HTERT RPE-1 (cell line): Measurements from ENCODE around the gene SHLD1.
"Not testable (repeated sequence)": the region's sequence is repeated elsewhere in the genome, so short reads cannot be mapped to it uniquely, and the experiment has no call there.

Experiments used
- in situ Hi-C: fragments of 300-500 bp; cut with MboI; formaldehyde crosslinking; loops from 4 replicates; pipeline ENCODE4 v1.14.3; 2020; ENCODE audit warnings: low sequenced_read_pairs

SHLD1 gene

DNA sequence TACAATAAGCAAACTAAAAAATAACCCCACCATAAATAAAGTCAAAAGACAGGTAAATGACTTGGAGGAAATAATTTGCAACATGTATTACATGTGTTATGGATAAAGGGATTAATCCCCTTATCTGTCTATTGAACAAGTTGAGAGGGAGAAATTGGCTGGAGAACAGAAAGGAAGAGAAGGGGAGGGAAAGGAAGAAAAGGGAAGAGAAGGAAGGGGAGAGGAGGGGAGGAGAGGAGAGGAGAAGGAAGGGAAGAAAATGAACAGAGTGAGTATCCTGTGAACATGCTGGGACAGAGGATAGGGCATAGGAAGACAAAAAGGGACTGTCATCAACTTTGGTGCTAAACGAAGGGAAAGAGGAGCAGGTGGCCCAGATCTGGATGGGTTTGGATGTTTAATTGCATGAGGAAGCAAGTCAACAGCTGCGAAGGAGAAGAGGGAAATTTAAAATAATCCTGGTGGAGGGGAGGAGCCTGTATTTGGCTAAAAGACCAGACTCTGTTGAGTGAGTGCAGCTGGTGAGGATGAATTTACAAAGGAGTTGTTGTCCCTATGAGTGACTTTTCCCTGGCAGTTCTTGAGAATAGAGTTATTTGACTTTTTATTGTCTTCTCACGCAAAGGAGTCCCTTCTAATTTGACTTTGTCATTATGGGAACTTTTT, 14.2 kb upstream of the SHLD1 start:
- in situ Hi-C loops: no loop called here

DNA sequence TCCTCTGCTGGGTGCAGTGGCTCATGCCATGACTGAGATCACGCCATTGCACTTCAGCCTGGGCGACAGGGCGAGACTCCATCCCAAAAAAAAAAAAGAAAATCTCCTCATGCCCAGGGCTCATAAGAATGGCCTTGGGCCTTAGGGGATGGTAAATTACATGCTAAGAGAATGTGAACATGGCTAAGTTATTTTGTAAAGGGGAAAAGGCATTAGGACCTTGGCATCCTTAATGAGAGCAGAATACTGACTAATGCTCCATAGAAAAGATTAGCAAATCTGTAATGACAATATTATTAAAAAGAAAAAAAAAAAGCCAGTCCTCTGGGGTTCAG, 12.6 kb upstream of the SHLD1 start:
- in situ Hi-C loops: no loop called here

DNA sequence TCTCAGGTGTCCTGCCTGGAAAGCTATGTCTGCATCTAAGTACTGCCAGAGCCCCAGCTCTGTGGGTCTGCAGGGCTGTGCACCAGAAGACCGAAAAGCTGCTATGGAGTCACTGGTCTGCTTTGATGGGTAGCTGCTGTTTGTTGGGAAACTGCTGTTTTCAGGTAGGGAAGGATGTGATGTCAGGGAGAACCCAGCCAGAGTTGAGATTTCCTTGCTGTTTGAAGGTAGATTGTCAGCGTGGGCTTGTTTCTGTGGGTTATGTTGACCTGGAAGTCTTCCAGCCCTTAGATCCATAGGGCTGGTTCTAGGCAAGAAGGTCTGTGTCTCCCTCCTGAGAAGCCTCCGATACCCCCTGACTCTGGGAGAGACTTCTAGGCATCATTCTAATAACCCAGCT, 12.2 kb upstream of the SHLD1 start:
- in situ Hi-C loops: no loop called here

DNA sequence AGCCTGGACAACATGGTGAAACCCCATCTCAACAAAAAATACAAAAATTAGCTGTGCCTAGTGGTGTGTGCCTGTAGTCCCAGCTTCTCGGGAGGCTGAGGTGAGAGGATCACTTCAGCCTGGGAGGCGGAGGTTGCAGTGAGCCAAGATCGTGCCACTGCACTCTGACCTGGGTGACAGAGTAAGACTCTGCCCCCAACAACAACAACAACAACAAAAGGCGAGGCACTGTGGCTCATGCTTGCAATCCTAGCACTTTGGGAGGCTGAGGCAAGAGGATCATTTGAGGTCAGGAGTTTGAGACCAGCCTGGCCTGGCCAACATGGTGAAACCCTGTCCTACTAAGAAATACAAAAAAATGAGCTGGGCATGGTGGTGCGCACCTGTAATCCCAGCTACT, 9.6 kb upstream of the SHLD1 start:
- in situ Hi-C loops: not testable (repeated sequence)

DNA sequence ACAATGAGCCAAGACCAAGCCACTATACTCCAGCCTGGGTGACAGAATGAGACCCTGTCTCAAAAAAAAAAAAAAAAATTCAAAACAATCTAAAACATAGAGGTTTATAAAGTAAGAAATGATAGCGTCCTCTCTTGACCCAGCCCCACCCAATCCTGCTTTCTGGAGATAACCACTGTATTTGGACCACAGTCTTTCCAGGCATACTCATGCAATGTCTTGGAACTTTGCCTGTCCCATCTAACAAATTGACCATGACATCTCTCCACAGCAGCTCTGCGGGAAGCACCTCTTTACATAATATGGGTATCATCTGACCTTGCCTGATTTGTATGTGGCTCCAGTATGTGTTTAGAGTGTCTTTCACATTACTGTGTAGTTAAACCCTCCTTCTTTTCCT, 9.1 kb upstream of the SHLD1 start:
- in situ Hi-C loops: no loop called here

DNA sequence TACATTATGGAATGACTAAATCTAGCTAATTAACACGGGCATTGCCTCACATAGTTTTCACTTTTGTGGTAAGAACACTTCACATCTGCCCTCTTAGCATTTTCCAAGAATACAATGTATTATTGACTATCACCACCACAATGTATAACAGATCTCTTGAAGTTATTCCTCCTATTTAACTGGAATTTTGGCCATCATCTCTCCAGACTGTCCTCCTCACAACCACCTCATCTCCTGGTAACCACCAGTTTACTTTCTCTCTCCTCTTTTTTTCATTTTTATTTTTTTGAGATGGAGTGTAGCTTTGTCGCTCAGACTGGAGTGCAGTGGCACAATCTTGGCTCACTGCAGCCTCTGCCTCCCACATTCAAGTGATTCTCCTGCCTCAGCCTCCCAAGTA, 8.2 kb upstream of the SHLD1 start:
- in situ Hi-C loops: no loop called here

DNA sequence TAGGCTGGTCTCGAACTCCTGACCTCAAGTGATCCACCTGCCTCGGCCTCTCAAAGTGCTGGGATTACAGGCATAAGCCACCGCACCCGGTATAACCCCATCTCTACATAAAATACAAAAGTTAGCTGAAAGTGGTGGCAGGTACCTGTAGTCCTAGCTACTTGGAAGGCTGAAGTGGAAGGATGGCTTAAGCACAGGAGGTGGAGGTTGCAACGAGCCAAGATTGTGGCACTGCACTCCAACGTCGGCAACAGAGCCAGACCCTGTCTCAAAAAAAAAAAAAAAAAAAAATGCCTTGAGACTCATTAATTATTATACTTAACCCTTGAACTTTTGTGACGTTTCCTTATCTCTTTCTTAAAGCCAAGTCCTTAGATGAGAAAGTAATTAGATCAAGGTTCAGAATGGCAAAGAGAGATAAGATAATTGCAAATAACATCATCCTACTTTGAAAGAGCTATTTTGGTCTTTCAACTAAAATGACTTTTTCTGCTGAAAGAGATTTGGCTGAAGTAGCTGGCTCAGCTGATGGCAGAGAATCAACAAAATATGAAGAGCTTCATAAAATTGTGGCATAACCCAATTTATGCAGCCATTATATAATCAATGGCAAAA, 4.7 kb upstream of the SHLD1 start:
- in situ Hi-C loops: no loop called here

DNA sequence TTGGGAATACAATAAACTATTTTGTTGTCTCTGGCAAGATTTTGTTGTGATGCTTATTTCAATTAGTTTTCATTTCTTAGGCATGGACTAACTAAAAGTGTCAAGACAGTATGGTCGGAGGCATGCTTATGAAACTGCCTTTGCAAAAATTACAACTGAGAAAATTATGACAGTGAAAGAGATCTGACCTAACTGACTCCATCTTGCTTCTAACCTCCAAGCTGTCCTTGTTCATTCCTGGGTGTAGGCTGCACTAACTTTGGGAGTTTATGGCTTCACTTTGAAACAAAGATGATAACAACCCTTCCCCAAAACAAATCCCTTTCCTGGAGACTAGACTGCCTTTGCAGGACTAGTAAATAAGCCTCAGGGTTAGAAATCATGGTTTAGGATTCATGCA, 4.1 kb upstream of the SHLD1 start:
- in situ Hi-C loops: no loop called here

DNA sequence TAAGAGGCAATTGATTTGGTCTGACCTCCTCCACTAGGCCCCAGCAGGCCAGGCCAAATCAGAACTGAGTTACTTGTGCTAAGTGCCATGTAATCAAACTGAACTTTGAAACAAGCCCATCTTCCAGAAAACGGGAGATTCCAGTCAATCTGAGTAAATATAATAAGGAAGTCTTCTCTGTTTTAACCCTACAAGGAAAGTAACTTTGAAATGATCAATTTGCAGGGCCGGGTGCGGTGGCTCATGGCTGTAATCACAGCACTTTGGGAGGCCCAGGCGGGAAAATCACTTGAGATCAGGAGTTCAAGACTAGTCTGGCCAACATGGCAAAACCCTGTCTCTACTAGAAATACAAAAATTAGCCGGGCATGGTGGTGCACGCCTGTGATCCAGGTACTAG, 2.0 kb upstream of the SHLD1 start:
- in situ Hi-C loops: no loop called here

DNA sequence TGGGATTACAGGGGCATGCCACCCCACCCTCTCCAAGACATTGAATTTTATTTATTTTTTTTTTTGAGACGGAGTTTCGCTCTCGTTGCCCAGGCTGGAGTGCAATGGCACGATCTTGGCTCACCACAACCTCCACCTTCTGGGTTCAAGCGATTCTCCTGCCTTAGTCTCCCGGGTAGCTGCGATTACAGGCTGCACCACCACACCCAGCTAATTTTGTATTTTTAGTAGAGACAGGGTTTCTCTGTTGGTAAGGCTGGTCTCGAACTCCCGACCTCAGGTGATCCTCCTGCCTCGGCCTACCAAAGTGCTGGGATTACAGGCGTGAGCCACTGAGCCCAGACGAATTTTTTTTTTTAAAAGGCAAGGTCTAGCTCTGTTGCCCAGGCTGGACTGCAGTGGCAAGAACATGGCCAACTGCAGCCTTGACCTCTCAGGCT, 669 bp upstream of the SHLD1 start:
- in situ Hi-C loops: not testable (repeated sequence)

DNA sequence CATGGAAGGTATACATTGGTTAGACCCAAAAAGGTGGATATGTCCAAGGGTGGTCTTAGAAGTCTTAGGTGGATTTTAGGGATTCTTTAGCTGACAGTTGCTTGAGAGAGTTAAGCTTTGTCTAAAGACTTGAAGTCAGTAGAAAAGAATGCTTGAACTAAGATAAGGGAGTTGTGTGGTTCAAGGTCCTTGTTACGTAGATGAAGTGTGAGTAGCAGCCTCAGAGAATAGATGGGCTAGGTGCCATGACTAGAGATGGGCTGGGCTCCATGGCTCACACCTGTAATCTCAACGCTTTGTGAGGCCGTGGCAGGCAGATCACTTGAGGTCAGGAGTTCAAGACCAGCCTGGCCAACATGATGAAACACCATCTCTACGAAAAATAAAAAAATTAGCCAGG, 1.7 kb downstream of the SHLD1 start:
- in situ Hi-C loops: no loop called here

DNA sequence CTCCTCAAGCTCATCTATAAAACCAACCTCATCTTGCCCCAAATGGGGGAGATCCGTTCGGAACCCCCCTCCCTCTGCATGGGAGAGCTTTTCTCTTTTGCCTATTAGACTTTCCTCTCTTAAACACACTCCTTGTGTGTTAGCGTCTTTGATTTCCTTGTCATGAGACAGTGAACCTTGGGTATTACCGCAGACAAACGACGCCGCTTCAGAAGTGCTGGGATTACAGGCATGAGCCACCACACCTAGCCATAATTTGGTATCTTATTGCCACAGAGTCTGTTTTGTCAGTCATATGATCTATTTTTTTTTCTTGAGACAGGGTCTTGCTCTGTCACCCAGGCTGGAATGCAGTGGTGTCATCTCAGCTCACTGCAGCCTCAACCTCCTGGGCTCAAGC, 3.6 kb downstream of the SHLD1 start:
- in situ Hi-C loops: no loop called here

DNA sequence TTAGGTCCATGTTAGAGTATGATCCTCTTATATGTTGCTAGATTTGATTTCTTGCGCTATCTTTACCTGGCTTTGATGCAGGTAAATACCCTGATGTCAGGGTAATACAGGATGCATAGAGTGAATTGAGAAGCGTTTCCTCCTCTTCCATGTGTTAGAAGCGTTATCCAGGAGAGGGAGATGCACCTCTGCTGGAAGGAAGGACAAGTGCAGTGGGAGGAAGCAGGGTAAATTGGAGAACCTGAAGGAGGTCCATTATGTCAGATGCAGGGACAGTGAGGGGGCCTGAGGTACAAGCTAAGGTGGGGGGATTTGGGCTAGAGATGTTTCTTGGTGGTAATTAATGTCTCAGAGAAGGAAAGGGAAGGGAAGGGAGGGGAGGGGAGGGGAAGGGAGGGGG, 7.7 kb downstream of the SHLD1 start:
- in situ Hi-C loops: no loop called here

DNA sequence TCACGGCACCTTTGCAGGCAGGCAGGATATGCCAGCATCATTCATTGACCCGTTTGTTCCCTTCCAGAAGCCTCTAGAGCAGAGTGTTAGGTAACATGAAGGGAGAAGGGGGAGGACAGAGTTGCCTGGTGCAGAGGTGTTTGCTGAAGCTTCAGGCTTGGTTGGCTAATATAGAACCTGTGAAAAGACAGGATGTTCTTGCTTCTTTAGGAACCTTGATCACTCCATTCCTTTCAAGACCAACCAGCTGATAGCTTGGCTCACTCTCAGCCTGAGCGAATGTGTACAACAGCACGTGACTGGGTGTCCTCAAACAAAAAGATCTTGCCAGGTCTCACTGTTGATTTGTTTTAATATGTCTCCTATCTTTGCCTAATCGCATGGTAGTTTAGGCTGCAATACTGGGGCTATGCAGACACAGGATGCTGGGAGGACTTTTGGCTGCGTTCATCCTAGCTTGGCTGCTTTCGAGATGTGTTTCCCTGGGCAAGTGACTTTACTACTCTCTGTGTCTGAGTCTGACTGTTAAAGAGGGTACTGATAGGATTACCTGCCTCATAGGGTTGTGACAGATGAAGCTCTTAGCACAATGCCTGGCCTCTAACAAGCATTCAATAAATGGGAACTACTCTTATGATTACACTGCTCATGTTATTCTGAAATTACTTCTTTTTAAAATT, 16.0 kb downstream of the SHLD1 start:
- in situ Hi-C loops: no loop called here

DNA sequence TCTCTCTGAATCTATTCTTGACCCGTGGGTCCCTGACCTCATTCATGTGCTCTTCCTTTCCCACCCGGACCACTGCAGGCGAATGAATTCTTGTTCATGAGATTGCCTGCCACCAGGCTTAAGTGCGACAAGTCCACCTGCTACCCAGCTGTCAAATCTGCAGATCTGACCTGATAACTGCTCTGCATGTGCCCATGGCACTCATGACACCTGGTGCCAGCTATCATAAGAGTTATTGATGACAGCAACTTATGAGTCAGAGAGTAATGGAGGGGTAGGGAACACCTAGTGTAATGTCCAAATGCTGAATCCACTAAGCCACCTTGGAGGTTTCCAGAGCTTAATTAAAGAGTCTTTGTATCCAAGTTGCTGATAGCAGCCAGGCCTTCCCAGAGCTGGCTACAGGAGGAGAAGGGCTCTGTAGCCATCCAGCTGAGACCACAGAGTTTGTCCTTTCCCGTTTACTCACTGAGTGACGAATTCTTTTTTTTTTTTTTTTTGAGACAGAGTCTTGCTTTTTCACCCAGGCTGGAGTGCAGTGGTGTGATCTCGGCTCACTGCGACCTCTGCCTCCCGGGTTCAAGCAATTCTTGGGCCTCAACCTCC, 17.4 kb downstream of the SHLD1 start:
- in situ Hi-C loops: no loop called here

DNA sequence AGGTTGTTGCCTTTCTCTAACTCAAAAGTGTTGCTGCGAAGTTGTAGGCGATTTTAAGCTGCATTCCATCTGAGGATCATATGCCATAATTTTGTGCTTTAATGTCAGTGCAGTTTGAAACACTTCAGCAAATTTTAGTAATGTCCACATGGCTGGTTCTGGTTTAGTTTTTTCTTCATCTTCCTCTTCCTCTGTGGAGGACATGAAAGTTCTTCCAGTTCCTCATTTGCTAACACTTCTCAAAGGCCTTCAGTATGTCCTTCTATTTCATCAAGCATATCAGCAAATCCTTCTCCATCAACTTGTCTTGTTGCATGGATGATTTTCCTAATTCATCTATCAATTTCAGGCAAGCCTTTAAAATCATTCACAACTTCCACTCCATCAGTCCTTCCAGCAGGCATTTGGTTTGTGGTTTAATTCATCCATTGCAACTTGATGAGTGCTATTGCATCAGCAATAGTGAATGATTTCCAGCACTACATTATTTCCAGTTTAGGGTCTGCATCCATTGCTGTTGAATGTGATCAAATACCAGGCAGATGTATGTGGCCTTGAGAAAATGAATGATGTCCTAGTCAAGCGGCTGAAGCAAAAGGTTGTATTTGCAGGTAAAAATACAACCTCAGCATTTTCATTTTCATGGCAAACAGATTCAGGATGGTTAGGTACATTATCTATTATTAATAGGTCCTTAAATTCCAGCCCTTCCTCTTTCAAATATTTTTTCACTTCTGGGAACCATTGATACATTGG, 20.2 kb downstream of the SHLD1 start:
- in situ Hi-C loops: no loop called here

DNA sequence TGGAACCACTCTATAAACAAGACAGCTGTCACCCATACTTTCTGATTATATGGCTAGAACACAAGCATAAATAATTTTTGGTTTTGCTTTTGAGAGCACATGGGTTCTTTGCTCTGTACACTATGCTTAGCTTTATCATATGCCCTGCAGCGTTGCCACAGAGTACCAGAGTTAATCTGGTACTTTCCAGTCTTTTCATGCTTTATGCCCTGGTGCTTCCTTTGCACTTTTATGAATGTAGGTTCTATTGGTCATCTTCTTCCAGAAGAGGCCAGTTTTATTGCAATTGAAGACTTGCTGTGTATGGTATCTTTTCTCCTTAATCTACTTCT, 20.8 kb downstream of the SHLD1 start:
- in situ Hi-C loops: no loop called here

DNA sequence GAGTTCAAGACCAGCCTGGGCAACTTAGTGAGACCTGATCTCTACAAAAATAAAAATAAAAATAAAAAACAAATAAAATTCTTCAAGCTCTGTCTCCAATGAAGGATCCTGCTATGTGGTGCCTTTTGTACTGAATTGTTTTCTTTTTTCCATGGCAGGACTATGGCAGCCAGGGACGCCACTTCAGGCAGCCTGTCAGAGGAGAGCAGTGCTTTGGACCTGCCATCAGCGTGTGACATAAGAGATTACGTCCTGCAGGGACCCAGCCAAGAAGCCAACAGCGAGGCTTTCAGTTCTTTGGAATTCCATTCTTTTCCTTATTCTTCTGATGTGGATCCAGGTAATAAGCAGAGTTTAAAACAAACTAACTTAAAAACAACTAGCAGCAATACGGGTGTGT, 22.5 kb downstream of the SHLD1 start:
- in situ Hi-C loops: no loop called here

DNA sequence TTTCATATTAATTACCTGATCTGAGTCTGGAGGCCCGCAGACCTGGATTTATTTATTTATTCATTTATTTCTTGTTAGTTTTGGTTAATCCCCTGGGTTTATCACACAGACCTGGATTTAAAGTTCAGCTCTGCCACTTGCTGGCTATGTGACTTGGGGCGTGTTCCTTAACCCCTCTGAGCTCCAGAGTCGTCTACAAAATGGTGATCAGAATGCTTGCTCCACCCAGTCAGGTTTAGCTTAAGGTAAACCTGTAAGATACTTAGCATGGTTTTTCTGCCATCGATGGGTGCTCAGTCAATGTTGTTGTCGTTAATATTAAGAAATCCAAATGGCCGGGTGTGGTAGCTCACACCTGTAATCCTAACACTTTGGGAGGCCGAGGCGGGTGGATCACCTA, 23.4 kb downstream of the SHLD1 start:
- in situ Hi-C loops: no loop called here

DNA sequence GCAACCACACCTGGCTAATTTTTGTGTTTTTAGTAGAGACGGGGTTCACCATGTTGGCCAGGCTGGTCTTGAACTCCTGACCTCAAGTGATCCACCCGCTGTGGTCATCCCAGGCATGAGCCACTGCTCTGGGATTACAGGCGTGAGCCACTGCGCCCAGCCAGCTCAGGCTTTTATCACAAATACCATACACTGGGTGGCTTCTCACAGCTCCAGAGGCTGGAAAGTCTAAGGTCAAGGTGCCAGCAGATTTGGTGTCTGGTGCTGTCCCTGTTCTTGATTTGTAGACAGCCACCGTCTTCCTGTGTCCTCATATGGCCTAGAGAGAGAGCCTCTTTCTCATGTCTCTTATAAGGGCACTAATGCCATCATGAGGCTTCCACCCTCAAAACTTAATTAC, 25.9 kb downstream of the SHLD1 start:
- in situ Hi-C loops: no loop called here

DNA sequence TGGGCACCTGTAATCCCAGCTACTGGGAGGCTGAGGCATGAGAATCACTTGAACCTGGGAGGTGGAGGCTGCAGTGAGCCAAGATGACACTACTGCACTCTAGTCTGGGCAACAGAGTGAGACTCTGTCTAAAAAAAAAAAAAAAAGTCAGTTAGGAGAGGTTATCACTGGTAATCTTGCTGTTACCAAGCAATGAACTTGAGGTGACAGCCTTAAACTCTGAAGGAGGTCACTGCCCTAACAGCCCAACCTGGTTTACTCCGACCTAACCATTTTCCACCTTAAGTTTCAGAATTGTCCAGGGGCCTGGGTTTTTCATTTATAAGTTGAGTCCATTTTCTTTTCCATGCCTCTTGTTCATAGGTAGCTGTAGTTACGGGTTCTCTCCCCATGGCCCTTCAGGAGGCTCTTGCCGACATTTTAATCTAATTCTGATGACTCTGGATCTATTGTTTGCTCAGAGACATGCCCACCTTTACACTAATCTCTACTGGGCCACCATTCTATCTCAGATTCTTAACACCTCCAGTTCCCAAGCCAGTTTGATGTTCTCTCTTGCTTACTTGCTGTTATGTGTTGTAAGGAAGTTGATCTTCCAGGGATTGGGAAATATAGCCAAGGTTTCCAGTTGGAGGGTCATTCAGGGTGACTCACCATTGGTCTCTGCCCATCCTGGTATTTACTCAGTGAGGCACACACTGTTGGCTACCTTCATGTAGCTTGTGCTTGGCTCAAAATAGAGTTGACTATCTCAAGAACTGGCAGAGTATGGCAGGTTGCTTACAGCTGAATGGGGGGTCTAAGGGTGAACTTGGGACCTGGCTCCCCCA, 29.1 kb downstream of the SHLD1 start:
- in situ Hi-C loops: no loop called here
